K562 (cell line): ENCODE results near the gene MMP23B. TPM values are rescaled to one million over a fixed set of nuclear protein-coding genes. Genes with fewer than 3 reads are reported as not detected.

Source experiments
- ATAC-seq: fragments of 200-7000 bp; cut with Tn5 transposase; 3 replicates; pipeline ENCODE4 v1.9.1; 2020; ENCODE audit warnings: moderate library complexity
- BruUV-seq: library from RNA; stranded (reverse); fragments of 400-500 nt; replicated peaks from 2 replicates; lab custom pipeline; 2021; lab: Mats Ljungman, UMichigan
- CTCF ChIA-PET: fragments of 300-600 bp; formaldehyde crosslinking; extraction: SDS; loops from one replicate; lab custom pipeline; 2021; ENCODE audit warnings: low intra/inter-chr PET ratio; lab: Yijun Ruan, JAX
- POLR2A ChIA-PET: fragments of 300-600, 350-650 bp; sonication (Branson Sonifier 250); formaldehyde crosslinking; extraction: SDS; loops from one replicate; lab custom pipeline; 2021; ENCODE audit warnings: antibody characterized with exemption, inconsistent platforms; lab: Yijun Ruan, JAX
- DNase-seq, 4 experiments: peaks; one replicate each; pipeline versions ENCODE4 v3.0.0 to v3.0.0-alpha.2; 2011 to 2018; ENCODE audit warnings: low spot score in 3 of 4, mixed read lengths in 3 of 4; ENCODE audit errors: extremely low read depth in 1 of 4
- FAIRE-seq: peaks from 2 replicates; lab custom pipeline; 2011; peaks lifted over from hg19 to GRCh38; lab: Jason Lieb, UNC
- H2AFZ ChIP-seq: 2 replicates; pipeline ENCODE4 v1.6.0; 2011; ENCODE audit warnings: low read depth, low read length, control low read depth, inconsistent platforms
- H3K27ac ChIP-seq: fragments of 200-600 bp; 3 replicates; pipeline ENCODE4 v1.8.0; 2011; ENCODE audit warnings: low read depth, mild to moderate bottlenecking, control low read depth, inconsistent platforms, low read length, moderate library complexity, mixed read lengths; ENCODE audit errors: extremely low read depth
- H3K27me3 ChIP-seq, 2 experiments: fragments of 300-600 bp in 1 of 2; 2 replicates in 1 of 2; 3 replicates in 1 of 2; pipeline versions ENCODE4 v1.6.0 to v1.8.0; 2011; ENCODE audit warnings: inconsistent platforms in 2 of 2, low read length in 2 of 2, mild to moderate bottlenecking in 1 of 2, mixed read lengths in 1 of 2, moderate library complexity in 1 of 2; ENCODE audit not compliant: control insufficient read depth in 2 of 2, insufficient read depth in 2 of 2
- H3K36me3 ChIP-seq: fragments of 300-600 bp; 3 replicates; pipeline ENCODE4 v1.8.0; 2011; ENCODE audit warnings: mild to moderate bottlenecking, low read length, inconsistent platforms; ENCODE audit not compliant: control insufficient read depth, insufficient read depth
- H3K4me1 ChIP-seq, 2 experiments: fragments of 200-600 bp in 1 of 2; replicated peaks in 1 of 2; 2 replicates in 1 of 2; 3 replicates in 1 of 2; pipeline versions ENCODE4 v1.5.1 to v1.8.0; 2011; ENCODE audit warnings: inconsistent platforms in 2 of 2, low read length in 2 of 2, mild to moderate bottlenecking in 1 of 2, mixed read lengths in 1 of 2, moderate library complexity in 1 of 2; ENCODE audit not compliant: control insufficient read depth in 2 of 2, insufficient read depth in 2 of 2
- H3K4me2 ChIP-seq: 2 replicates; pipeline ENCODE4 v1.6.1; 2011; ENCODE audit warnings: low read length, control low read depth, inconsistent platforms, mixed read lengths; ENCODE audit not compliant: insufficient read depth
- H3K4me3 ChIP-seq: fragments of 200-600 bp; sonication (generic), shearing (Covaris generic); 2 replicates; pipeline ENCODE4 v1.5.1; 2016; ENCODE audit warnings: control low read depth, inconsistent platforms
- H3K79me2 ChIP-seq: fragments of 200-600 bp; 3 replicates; pipeline ENCODE4 v1.8.0; 2011; ENCODE audit warnings: low read length, inconsistent platforms; ENCODE audit not compliant: control insufficient read depth, insufficient read depth
- H3K9ac ChIP-seq, 2 experiments: 2 replicates each; pipeline versions ENCODE4 v1.6.0 to v1.6.1; 2011; ENCODE audit warnings: low read depth in 2 of 2, low read length in 2 of 2, control low read depth in 1 of 2, inconsistent platforms in 1 of 2, mild to moderate bottlenecking in 1 of 2, mixed read lengths in 1 of 2; ENCODE audit not compliant: insufficient read depth in 1 of 2
- H3K9me1 ChIP-seq: one replicate; pipeline ENCODE4 v1.6.0; 2011; ENCODE audit warnings: inconsistent platforms, mild to moderate bottlenecking, low read length, moderate library complexity; ENCODE audit not compliant: control insufficient read depth, insufficient read depth
- H3K9me3 ChIP-seq: replicated peaks from 2 replicates; pipeline ENCODE4 v1.5.1; 2011; ENCODE audit warnings: low read depth, low read length, inconsistent platforms; ENCODE audit not compliant: control insufficient read depth, insufficient read depth
- H4K20me1 ChIP-seq: replicated peaks from 2 replicates; pipeline ENCODE4 v1.6.1; 2011; ENCODE audit warnings: low read length, inconsistent platforms, mixed read lengths; ENCODE audit not compliant: control insufficient read depth, insufficient read depth
- HMG20B ChIP-seq: fragments of 250-450 bp; sonication (Bioruptor Pico); IDR thresholded peaks from 2 replicates; pipeline ENCODE4 v1.5.0; 2021; ENCODE audit warnings: mild to moderate bottlenecking
- HNRNPL ChIP-seq: fragments of 200-400 bp; formaldehyde crosslinking; IDR thresholded peaks from 2 replicates; pipeline ENCODE4 v1.6.1; 2017; ENCODE audit warnings: low read depth, mild to moderate bottlenecking, low read length
- RAD51 ChIP-seq: fragments of 450-650 bp; IDR thresholded peaks from 2 replicates; pipeline ENCODE4 v1.7.1; 2016; ENCODE audit warnings: low read depth, mild to moderate bottlenecking, borderline replicate concordance
- TCF7 ChIP-seq: sonication (generic); IDR thresholded peaks from 2 replicates; pipeline ENCODE4 v1.6.1; 2016; ENCODE audit warnings: antibody characterized with exemption, borderline replicate concordance
- WGBS: fragments of 100-300 bp; shearing (Covaris generic); methylation state at CpG from one replicate; pipeline ENCODE4 v1.1.6; 2016; ENCODE audit warnings: low coverage, mixed read lengths; ENCODE audit not compliant: insufficient coverage; ENCODE audit errors: missing lambda C conversion rate; 5-methylcytosine and 5-hydroxymethylcytosine counted together
- in situ Hi-C: fragments of 300-500 bp; cut with MboI; formaldehyde crosslinking; loops from 4 replicates; pipeline ENCODE4 v1.15.0; 2018; ENCODE audit warnings: inconsistent platforms, mixed read lengths
- intact Hi-C: fragments of 100-400 bp; cut with micrococcal nuclease; formaldehyde crosslinking; loops from 2 replicates; pipeline ENCODE4 v1.14.2; 2022
- polyA plus RNA-seq, 8 experiments: library from polyadenylated mRNA; depleted of rRNA in 4 of 8; stranded (reverse) in 5 of 8; unstranded in 3 of 8; fragments of >200 nt; fragmentation: Nextera tagmentation in 2 of 8; fragmentation: Illumina TruSeq in 1 of 8; extraction: Ambion mirVana in 2 of 8; extraction: Trizol in 1 of 8; gene quantifications; 2 replicates each; pipeline versions ENCODE4 v1.2.1 to v1.2.3, GENCODE V29; 2011 to 2014; ENCODE audit warnings: inconsistent platforms in 1 of 8, missing spikeins in 1 of 8
- total RNA-seq, 7 experiments: library from RNA; depleted of rRNA in 6 of 7; stranded (reverse); fragments of >200 nt in 6 of 7; fragmentation: Illumina TruSeq in 2 of 7; extraction: Trizol in 2 of 7; gene quantifications; 2 replicates each; pipeline versions ENCODE4 v1.2.1 to v1.2.3, GENCODE V29; 2011 to 2021; ENCODE audit warnings: low replicate concordance in 1 of 7

Gene MMP23B
- total and polyA plus RNA-seq, 9 of the 15 experiments (the other 6 are each of a cell fraction or from before 2014, with no cell fraction given): 0.28 to 1.2 (median 0.41) TPM; not detected in 5

- Histone ChIP-seq H3K27me3 (no peaks in the 10 kb centered on the region), H4K20me1 (peaks cover 7% of the 10 kb centered on the region; the same call in 1 of the 2 replicates), H3K9me1 (no peaks in the 10 kb centered on the region), H3K9me3 (no peaks in the 10 kb centered on the region), H3K27ac (no peak overlapping the region), H3K36me3 (peaks cover 4% of the 10 kb centered on the region; the same call in 2 of the 3 replicates), H3K9ac (peak overlapping the region in 1 of 2 experiments; percentile 19; a peak in 1 of 4 replicates), H2AFZ (no peak overlapping the region), H3K4me2 (no peak overlapping the region), H3K4me3 (no peak overlapping the region), H3K79me2 (no peaks in the 10 kb centered on the region), H3K4me1 (peaks cover 0 to 94% of the 10 kb centered on the region in 2 experiments; a peak in 3 of 5 replicates)
- BruUV-seq: no TSS peak
- ChIA-PET CTCF (no interaction called here), POLR2A (interaction anchor here (0.5 to 1.1 kb wide), 3 partner anchors 33 to 111 kb away, joined by 3 read pairs; no protein-coding TSS in a partner anchor)
- intact Hi-C loops (no loop called here), in situ Hi-C loops (no loop called here)
- DNase-seq (no peak), FAIRE-seq (no peak), ATAC-seq (no peak)
- TF ChIP-seq TCF7 (no peak), HMG20B (no peak)
- 38% methylated on average over 16 of the region's 17 CpGs for WGBS
Observed at GRCh38 chr1:1622788-1623094, 9.2 kb upstream of the MMP23B start.

- ChIA-PET POLR2A (interaction anchor here (0.7 kb wide), 1 partner anchor 112 kb away, joined by 3 read pairs; no protein-coding TSS in a partner anchor), CTCF (no interaction called here)
- in situ Hi-C loops: no loop called here
- Histone ChIP-seq H3K9me1 (no peaks in the 10 kb centered on the region), H3K27ac (no peak overlapping the region), H3K4me3 (no peak overlapping the region), H3K4me2 (no peak overlapping the region), H3K27me3 (no peaks in the 10 kb centered on the region), H3K36me3 (no peaks in the 10 kb centered on the region), H3K79me2 (no peaks in the 10 kb centered on the region), H2AFZ (no peak overlapping the region), H3K9me3 (no peaks in the 10 kb centered on the region), H4K20me1 (peaks cover 7% of the 10 kb centered on the region; the same call in 1 of the 2 replicates), H3K9ac (no peak overlapping the region), H3K4me1 (peaks cover 0 to 95% of the 10 kb centered on the region in 2 experiments; a peak in 3 of 5 replicates)
- intact Hi-C loops: no loop called here
- BruUV-seq: no TSS peak
- FAIRE-seq (no peak), ATAC-seq (no peak), DNase-seq (no peak)
- WGBS: 73% methylated on average over 27 of the region's 33 CpGs
- TF ChIP-seq HNRNPL: peak; percentile 52; the same call in 1 of the 2 replicates
- TF ChIP-seq RAD51: no peak
Observed at GRCh38 chr1:1623181-1623630, 8.8 kb upstream of the MMP23B start.
